ENCODE measurements around the gene SYTL3. TPM values are rescaled to one million over a fixed set of nuclear protein-coding genes. Genes with fewer than 3 reads are reported as not detected.

The SYTL3 gene
- total and polyA plus RNA-seq, 2 donors: 4.9 to 6.3 TPM

DNA sequence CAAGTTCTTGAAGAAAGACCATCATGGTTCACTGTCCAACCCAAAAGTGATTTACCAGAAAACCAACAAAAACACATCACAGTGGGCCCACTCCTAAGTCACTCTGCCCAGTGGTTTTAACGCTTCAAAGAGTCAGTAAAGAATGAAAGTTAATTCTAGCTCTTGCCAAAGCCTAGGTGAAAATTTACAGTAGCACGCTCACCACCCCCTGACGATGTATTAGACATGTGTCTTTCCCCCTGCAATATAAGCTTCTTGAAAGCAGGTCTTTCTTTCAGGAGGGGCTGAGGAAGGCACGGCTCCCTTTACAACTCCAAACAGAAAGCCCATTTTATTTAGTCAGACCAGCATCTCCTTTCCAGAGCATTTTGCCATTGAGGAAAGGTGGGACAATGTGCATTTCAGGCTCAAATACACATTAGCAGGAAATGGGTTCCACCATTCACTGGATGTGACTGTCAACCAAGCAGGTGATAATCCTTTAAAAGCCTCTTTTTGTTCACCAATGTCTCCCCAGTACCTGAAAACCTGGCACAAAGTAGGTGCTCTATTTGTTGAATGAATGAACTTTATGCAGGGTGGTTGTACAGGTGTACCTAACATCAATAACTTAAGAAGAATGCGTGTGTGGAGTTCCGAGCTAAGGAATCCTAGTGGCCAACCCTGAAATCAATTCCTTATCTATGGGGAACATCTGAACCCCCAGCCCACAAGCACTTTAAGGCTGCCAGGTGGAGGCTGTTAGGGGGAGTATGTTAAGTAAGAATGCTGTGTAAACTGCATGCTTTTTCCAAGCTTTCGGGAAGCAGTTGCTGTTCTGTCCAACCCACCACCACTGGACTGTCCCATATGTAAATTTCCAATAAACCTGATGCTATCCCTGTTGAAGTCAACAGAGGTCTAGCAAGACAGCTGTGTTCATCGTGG is 157.9 kb downstream of the SYTL3 start:
- no peak overlapping the region for H3K27ac ChIP-seq (ENCODE audit: low read depth)
- no peak overlapping the region for H3K4me3 ChIP-seq (ENCODE audit: low read depth, low read length)
- 62% methylated on average over 8 of the region's 8 CpGs for WGBS
- H3K4me1 ChIP-seq (ENCODE audit: insufficient read depth): no peaks in the 10 kb centered on the region
- no peaks in the 10 kb centered on the region for H3K36me3 ChIP-seq (ENCODE audit: insufficient read depth)
- no peak for DNase-seq (ENCODE audit: extremely low spot score)

DNA sequence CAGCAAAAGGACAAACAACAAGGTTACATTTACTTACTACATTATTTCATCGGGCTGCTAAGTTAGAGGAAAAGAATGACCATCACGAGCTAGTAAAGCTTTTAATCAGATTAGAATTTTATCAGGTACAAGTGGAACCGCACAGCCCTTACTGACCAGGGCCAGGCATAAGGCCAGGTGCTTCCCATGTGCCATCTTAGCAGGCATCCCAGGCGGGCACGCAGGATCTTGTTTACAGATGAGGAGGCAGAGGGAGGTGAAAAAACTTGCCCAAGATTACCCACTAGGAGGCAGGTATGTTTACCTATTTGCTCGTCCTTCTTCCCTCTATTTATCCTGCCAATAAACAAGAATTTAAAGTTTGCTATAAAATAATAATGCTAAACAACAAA is 158.6 kb downstream of the SYTL3 start:
- H3K4me1 ChIP-seq (ENCODE audit: insufficient read depth): no peaks in the 10 kb centered on the region
- no peak for DNase-seq (ENCODE audit: extremely low spot score)
- H3K27ac ChIP-seq (ENCODE audit: low read depth): no peak overlapping the region
- WGBS: 69% methylated on average over 6 of the region's 6 CpGs
- H3K36me3 ChIP-seq (ENCODE audit: insufficient read depth): no peaks in the 10 kb centered on the region
- no peak overlapping the region for H3K4me3 ChIP-seq (ENCODE audit: low read depth, low read length)

DNA sequence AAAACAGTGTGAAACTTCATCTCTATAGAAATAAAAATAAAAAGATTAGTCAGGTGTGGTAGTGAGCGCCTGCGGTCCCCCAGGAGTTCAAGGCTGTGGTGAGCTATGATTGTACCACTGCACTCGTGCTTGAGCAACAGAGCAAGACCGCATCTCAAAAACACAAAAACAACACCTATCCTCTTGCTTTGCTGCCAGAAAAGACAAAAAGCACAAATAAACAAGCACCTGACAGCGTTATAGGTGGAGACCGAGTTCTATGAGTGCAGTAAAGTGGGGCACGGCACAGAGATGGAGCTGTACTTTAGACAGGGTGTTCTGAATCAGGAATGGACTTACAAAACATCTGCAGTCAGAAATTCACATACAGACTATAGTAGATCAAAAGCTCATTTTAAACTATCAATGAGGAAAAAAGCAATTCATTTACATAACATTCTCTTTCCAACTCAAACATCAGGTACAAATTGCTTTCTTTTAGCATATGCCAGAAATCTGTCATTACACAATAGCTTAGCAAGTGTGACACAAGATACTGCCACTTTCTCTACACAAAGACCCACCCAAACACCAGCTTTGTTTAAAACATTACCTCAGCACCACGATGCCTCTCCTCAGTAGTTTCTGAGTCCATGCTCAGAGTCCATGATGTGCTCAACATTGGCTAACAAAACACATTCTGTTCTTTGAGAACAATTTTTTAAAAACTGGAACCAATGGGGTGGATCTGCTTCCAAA is 159.3 kb downstream of the SYTL3 start:
- WGBS: 85% methylated on average over 8 of the region's 8 CpGs
- H3K4me3 ChIP-seq (ENCODE audit: low read depth, low read length): no peak overlapping the region
- DNase-seq (ENCODE audit: extremely low spot score): no peak
- no peaks in the 10 kb centered on the region for H3K36me3 ChIP-seq (ENCODE audit: insufficient read depth)
- no peaks in the 10 kb centered on the region for H3K4me1 ChIP-seq (ENCODE audit: insufficient read depth)
- no peak overlapping the region for H3K27ac ChIP-seq (ENCODE audit: low read depth)

DNA sequence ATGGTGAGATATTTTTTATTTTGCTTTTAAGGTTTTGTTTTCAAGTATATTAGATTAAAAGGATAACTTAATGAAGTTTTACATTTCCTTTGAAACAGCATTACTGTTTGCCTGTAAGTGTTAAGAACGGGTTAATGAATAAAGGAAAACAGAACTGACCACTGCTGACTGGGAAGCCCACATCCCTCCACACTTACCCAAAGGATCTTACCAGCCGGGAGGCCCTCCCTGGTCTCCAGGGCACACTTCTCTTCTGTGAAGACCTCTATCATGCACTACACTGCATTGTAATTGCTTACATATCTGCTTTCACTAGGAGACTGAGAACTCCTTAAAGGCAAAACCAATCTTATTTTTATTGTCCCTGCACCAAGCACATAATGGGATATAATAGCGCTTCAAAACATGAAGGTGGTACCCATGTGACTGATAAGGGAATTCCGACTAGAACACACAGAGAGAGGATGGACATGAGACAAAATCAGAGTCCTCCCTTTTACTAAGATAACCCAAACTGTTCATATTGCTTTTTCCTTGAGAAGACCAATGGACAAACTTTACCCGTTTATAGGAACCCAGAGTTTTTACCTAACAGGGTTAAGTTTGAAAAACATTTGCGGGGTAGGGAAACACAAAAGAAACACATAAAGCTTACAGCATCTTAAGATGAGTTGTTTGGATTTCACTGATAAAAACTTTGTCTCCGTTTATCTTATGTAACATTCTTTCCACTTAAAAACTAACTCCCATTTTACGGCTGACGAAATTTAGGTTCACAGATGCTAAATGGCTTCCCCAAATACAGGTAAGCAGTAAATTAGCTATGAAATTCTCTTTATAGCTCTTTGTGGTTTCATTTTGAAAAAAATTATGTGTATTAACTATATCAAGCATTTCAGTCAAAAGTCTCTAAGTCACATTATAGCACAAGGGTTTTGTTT is 160.6 kb downstream of the SYTL3 start:
- Histone ChIP-seq H3K27ac (ENCODE audit: low read depth) (no peak overlapping the region), H3K4me1 (ENCODE audit: insufficient read depth) (no peaks in the 10 kb centered on the region), H3K4me3 (ENCODE audit: low read depth, low read length) (no peak overlapping the region), H3K36me3 (ENCODE audit: insufficient read depth) (no peaks in the 10 kb centered on the region)
- no peak for DNase-seq (ENCODE audit: extremely low spot score)
- WGBS: 36% methylated on average over 9 of the region's 9 CpGs

DNA sequence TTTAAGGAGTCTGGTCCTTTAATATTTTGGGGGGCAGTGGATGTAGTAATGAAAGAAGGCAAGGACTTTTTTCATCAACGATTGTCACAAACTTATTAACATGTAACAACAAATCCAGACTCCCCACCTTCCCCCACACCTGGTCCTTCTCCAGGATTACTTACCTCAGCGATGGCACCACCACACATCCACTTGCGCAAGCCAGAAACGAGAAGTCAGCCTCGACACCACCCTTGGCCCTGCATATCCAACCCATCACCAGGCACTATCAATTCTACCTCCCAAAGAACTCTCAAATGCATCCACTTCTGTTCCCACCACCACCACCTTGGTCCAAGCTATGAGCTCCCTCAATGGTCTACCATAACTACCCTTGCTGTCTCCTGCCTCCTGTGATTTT is 162.8 kb downstream of the SYTL3 start:
- Histone ChIP-seq H3K27ac (ENCODE audit: low read depth) (no peak overlapping the region), H3K4me1 (ENCODE audit: insufficient read depth) (no peaks in the 10 kb centered on the region), H3K36me3 (ENCODE audit: insufficient read depth) (no peaks in the 10 kb centered on the region), H3K4me3 (ENCODE audit: low read depth, low read length) (no peak overlapping the region)
- DNase-seq (ENCODE audit: extremely low spot score): no peak
- 82% methylated on average over 5 of the region's 5 CpGs for WGBS

DNA sequence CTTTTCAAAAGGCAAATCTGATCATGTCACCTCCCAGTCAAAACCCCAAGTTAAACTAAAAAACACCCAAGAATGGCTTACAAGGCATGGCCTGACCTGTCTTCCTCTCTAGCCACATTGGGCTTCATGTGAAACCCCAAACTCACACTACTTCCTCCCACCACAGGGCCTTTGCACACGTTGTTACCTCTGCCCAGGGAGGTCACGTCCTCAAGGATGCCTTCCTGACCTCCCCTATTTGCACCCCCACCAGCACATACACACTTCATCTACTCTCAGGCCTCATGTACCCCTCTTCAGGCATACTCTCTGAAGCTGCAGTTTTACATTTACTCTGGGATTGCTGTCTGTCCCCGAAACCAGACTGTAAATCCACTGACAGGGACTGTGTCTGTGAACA is 163.2 kb downstream of the SYTL3 start:
- no peak overlapping the region for H3K4me3 ChIP-seq (ENCODE audit: low read depth, low read length)
- no peaks in the 10 kb centered on the region for H3K36me3 ChIP-seq (ENCODE audit: insufficient read depth)
- no peak for DNase-seq (ENCODE audit: extremely low spot score)
- WGBS: 80% methylated on average over 3 of the region's 3 CpGs
- H3K4me1 ChIP-seq (ENCODE audit: insufficient read depth): no peaks in the 10 kb centered on the region
- H3K27ac ChIP-seq (ENCODE audit: low read depth): no peak overlapping the region

Small RNAs within 50 kb of the gene (small RNA-seq; reads per million reads assigned to genes)
- gene MIR3918: not detected
- not detected for gene MIR7161

Other genes with a start within 250 kb of the SYTL3 start
- gene TMEM181, start 90.0 kb upstream of the SYTL3 start, total RNA-seq: 41.4 TPM
- gene TMEM181, start 90.0 kb upstream of the SYTL3 start, polyA plus RNA-seq: 23.8 TPM
- gene DYNLT1, start 5.3 kb upstream of the SYTL3 start, total RNA-seq: 64.8 TPM
- gene DYNLT1, start 5.3 kb upstream of the SYTL3 start, polyA plus RNA-seq: 193 TPM
- 95.1 TPM for gene EZR, start 169.3 kb downstream of the SYTL3 start, total RNA-seq
- gene EZR, start 169.3 kb downstream of the SYTL3 start, polyA plus RNA-seq: 122 TPM

Data from urinary bladder (tissue), 4 donors.